PC-9 (cell line): ENCODE data around the gene NHS. TPM values are rescaled to one million over a fixed set of nuclear protein-coding genes. Genes with fewer than 3 reads are reported as not detected.

Experiments used
- BruUV-seq: library from RNA; stranded (reverse); fragments of 400-500 nt; replicated peaks from 2 replicates; lab custom pipeline; 2021; lab: Mats Ljungman, UMichigan
- CTCF ChIA-PET: fragments of 300-600 bp; sonication (Branson Sonifier 250); formaldehyde crosslinking; loops from one replicate; lab custom pipeline; 2022; ENCODE audit warnings: antibody characterized with exemption; lab: Charles Lee
- POLR2A ChIA-PET: fragments of 300-600 bp; sonication (Branson Sonifier 250); formaldehyde crosslinking; loops from one replicate; lab custom pipeline; 2022; ENCODE audit warnings: antibody characterized with exemption; ENCODE audit not compliant: unreplicated experiment; lab: Charles Lee
- DNase-seq, 2 experiments: peaks; one replicate each; pipeline versions ENCODE4 v3.0.0 to v3.0.0-alpha.2; 2015 to 2022; ENCODE audit warnings: mixed read lengths in 1 of 2
- H2AFZ ChIP-seq: fragments of 200-600 bp; sonication (generic); 2 replicates; pipeline ENCODE4 v1.8.1; 2017; ENCODE audit warnings: antibody characterized with exemption
- H3F3A ChIP-seq: fragments of 200-600 bp; sonication (generic); 2 replicates; pipeline ENCODE4 v1.8.1; 2017; ENCODE audit warnings: antibody characterized with exemption, mild to moderate bottlenecking, low read depth; ENCODE audit not compliant: insufficient read depth
- H3K27ac ChIP-seq: fragments of 200-600 bp; sonication (generic); 2 replicates; pipeline ENCODE4 v1.6.1; 2016; ENCODE audit warnings: mixed run types
- H3K27me3 ChIP-seq: fragments of 200-600 bp; sonication (generic); 2 replicates; pipeline ENCODE4 v1.6.1; 2016; ENCODE audit warnings: low read depth, mixed run types; ENCODE audit not compliant: insufficient read depth
- H3K36me3 ChIP-seq: fragments of 200-600 bp; sonication (generic); 2 replicates; pipeline ENCODE4 v1.6.1; 2016; ENCODE audit warnings: low read depth, mixed run types
- H3K4me1 ChIP-seq: fragments of 200-600 bp; sonication (generic); replicated peaks from 2 replicates; pipeline ENCODE4 v1.6.1; 2016; ENCODE audit warnings: mixed run types; ENCODE audit not compliant: insufficient read depth
- H3K4me2 ChIP-seq: fragments of 200-600 bp; sonication (generic); 2 replicates; pipeline ENCODE4 v1.6.1; 2017; ENCODE audit warnings: mixed run types
- H3K4me3 ChIP-seq: fragments of 200-600 bp; sonication (generic); 2 replicates; pipeline ENCODE4 v1.6.1; 2016; ENCODE audit warnings: mixed run types
- H3K79me2 ChIP-seq: fragments of 200-600 bp; sonication (generic); 2 replicates; pipeline ENCODE4 v1.6.1; 2017; ENCODE audit warnings: low read depth, mixed run types
- H3K9me2 ChIP-seq: fragments of 200-600 bp; sonication (generic); 2 replicates; pipeline ENCODE4 v1.8.1; 2017; ENCODE audit warnings: mild to moderate bottlenecking; ENCODE audit not compliant: insufficient read depth
- H3K9me3 ChIP-seq: fragments of 200-600 bp; sonication (generic); 2 replicates; pipeline ENCODE4 v1.8.1; 2016; ENCODE audit warnings: low read depth; ENCODE audit not compliant: insufficient read depth
- H4K20me1 ChIP-seq: fragments of 200-600 bp; sonication (generic); 2 replicates; pipeline ENCODE4 v1.8.1; 2017; ENCODE audit not compliant: insufficient read depth
- CTCF ChIP-seq: fragments of 200-600 bp; sonication (generic); conservative IDR thresholded peaks from 2 replicates; pipeline ENCODE4 v1.6.1; 2017; ENCODE audit warnings: mixed run types, antibody characterized with exemption, mild to moderate bottlenecking, moderate library complexity
- EZH2 ChIP-seq: fragments of 200-600 bp; sonication (generic); IDR thresholded peaks from 2 replicates; pipeline ENCODE4 v1.8.0; 2017; ENCODE audit warnings: antibody characterized with exemption, low read depth
- intact Hi-C: fragments of 100-400 bp; cut with micrococcal nuclease; formaldehyde crosslinking; loops from one replicate; pipeline ENCODE4 v1.10.0; 2022; ENCODE audit not compliant: unreplicated experiment
- total RNA-seq: library from RNA; stranded (reverse); gene quantifications from 2 replicates; pipeline ENCODE4 v1.2.3, GENCODE V29; 2021

Gene NHS
- total RNA-seq, 1 experiment from 2014 or later = 6.7 TPM

- CTCF ChIA-PET = interaction anchor here (0.6 kb wide), 1 partner anchor 116 kb away, joined by 8 read pairs; no protein-coding TSS in a partner anchor
- Histone ChIP-seq H3F3A (peaks cover 17% of the 10 kb centered on the region), H3K4me1 (peaks cover 29% of the 10 kb centered on the region), H3K27me3 (no peaks in the 10 kb centered on the region), H3K36me3 (no peaks in the 10 kb centered on the region), H3K9me3 (no peaks in the 10 kb centered on the region), H3K9me2 (no peaks in the 10 kb centered on the region), H3K4me2 (peak overlapping the region; percentile 48), H3K27ac (peak overlapping the region; percentile 77), H2AFZ (0 out of 2 replicates have a peak overlapping the region, but pooled peaks have one; percentile 23), H3K4me3 (0 out of 2 replicates have a peak overlapping the region, but pooled peaks have one; percentile 11), H3K79me2 (peaks cover 13% of the 10 kb centered on the region; the same call in 1 of the 2 replicates), H4K20me1 (no peaks in the 10 kb centered on the region)
- POLR2A ChIA-PET = interaction anchor here (0.6 kb wide), 1 partner anchor 768 kb away, joined by 4 read pairs; no protein-coding TSS in a partner anchor
- BruUV-seq = no TSS peak
- peak; percentile 46 to 70 for DNase-seq
- no peak for TF ChIP-seq EZH2
- TF ChIP-seq CTCF = no peak
- intact Hi-C loops = no loop called here
These were observed 178.5 kb downstream of the NHS start for GRCh38 chrX:17553469-17553868.

GRCh38 chrX:17553961-17554482, 179.0 kb downstream of the NHS start:
- TF ChIP-seq CTCF (no peak), EZH2 (no peak)
- Histone ChIP-seq H2AFZ (no peak overlapping the region), H3K27ac (peak overlapping the region; percentile 77), H3K79me2 (peaks cover 15% of the 10 kb centered on the region; the same call in 1 of the 2 replicates), H3F3A (peaks cover 20% of the 10 kb centered on the region), H3K27me3 (no peaks in the 10 kb centered on the region), H3K4me1 (peaks cover 35% of the 10 kb centered on the region), H3K4me3 (no peak overlapping the region), H3K9me2 (no peaks in the 10 kb centered on the region), H3K36me3 (no peaks in the 10 kb centered on the region), H4K20me1 (no peaks in the 10 kb centered on the region), H3K4me2 (peak overlapping the region; percentile 48), H3K9me3 (no peaks in the 10 kb centered on the region)
- intact Hi-C loops = no loop called here
- ChIA-PET CTCF (no interaction called here), POLR2A (no interaction called here)
- DNase-seq = no peak
- no TSS peak for BruUV-seq

GRCh38 chrX:17554914-17555313, 179.9 kb downstream of the NHS start:
- peaks cover 15% of the 10 kb centered on the region; the same call in 1 of the 2 replicates for H3K79me2 ChIP-seq
- H3K27ac ChIP-seq = no peak overlapping the region
- ChIA-PET CTCF (no interaction called here), POLR2A (no interaction called here)
- TF ChIP-seq CTCF (no peak), EZH2 (no peak)
- no peak overlapping the region for H2AFZ ChIP-seq
- no peak for DNase-seq
- no peaks in the 10 kb centered on the region for H3K27me3 ChIP-seq
- H3F3A ChIP-seq = peaks cover 29% of the 10 kb centered on the region
- no peak overlapping the region for H3K4me2 ChIP-seq
- peaks cover 43% of the 10 kb centered on the region for H3K4me1 ChIP-seq
- BruUV-seq = no TSS peak
- H3K4me3 ChIP-seq = no peak overlapping the region
- H3K9me3 ChIP-seq = no peaks in the 10 kb centered on the region
- no peaks in the 10 kb centered on the region for H4K20me1 ChIP-seq
- intact Hi-C loops = no loop called here
- no peaks in the 10 kb centered on the region for H3K9me2 ChIP-seq
- no peaks in the 10 kb centered on the region for H3K36me3 ChIP-seq
